Non-pigmented ciliary epithelial cell (primary cell): ENCODE measurements around the gene DDB1.

Experiments
- DNase-seq: peaks from one replicate; pipeline ENCODE4 v3.0.0-alpha.2; 2010; ENCODE audit warnings: low read depth

Gene DDB1

DNA sequence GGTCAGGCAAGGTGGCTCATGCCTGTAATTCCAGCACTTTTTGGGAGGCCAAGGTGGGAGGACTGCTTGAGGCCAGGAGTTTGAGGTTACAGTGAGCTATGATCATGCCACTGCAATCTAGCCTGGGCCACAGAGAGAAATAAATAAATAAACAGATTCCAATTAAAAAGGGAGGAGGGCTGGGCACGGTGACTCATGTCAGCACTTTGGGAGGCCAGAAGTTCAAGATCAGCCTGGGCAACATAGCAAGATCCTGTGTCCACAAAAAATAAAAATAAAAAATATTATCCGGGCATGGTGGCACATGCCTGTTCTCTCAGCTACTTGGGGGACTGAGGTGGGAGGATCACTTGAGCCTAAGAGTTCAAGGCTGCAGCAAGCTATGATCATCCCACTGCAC is 21.3 kb upstream of the DDB1 start:
- DNase-seq: no peak

DNA sequence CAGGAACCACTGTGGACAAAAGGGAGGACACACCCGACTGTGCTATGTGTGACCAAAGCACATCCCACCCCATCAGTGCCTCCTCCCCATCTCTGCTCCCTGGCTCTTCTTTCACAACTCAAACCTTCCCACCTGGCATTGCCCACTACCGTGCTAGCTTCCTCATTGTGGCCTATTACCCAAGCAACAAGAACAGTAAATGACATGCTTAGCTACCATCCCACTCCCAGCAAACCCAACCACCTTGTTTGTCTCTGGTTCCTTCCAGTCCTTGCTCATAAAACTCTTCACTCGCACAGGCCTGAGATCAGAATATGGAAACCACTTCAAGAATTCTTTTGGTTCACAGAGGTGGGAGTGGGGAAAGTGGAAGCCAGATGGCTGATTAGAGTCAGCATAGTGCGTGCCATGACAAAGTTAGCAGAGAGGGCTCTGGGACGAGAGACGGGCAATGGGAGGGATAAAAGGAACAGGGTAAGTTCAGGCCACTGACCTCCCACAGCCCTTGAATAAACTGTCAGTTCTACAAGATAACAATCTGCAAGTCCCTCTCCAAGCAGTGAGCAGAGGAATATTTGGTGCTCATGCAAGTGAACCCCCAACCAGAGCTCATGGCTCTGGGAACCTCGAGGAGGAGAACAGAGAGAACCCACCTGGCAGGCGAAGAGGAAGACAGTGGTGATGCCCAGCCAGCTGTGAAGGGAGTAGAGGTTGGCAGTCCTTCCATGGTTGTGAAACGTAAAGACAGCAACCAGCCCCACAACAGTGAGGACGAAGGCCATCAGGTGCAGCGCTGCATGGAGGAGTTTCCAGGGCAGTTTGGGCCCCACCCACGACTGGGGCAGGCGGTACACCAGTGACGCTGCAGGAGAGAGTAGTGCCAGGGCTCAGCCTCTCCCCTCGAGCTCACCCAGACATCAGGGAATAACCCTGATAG is 20.5 kb upstream of the DDB1 start:
- no peak for DNase-seq

DNA sequence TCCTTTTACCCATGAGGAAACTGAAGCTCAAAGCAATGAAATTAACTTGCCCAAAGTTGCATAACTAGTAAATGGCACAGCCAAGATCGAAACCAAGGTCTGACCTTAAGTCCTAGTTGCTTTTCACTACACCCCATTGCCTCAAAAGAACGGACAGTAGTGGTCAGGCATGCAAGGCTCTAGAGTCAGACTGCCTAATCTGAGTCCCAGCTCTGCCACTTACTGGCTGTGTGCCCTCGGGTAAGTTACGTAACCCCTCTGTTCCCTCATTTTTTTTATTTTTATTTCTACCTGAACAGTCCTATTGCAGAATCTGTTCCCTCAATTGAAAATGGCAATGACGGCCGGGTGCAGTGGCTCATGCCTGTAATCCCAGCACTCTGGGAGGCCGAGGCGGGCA is 19.1 kb upstream of the DDB1 start:
- no peak for DNase-seq

DNA sequence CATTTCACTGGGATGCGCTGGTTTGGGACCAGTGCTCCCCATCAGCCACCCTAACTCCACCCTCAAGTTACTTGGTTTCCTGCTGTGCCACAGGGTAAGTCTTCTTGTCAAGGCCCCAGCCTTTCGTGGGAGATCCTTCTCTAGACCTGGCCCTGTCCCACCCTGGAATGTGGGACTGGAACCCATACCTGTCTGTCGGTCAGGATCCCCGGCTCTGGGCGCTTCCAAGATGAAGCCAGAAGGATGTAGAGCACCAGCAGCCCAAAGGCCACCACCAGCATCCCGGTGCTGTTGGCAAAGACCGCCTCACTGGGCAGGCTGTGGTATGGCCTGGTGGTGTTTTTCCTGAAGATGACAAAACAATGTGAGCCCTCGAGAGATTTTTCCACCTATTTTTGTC is 17.9 kb upstream of the DDB1 start:
- DNase-seq: no peak

DNA sequence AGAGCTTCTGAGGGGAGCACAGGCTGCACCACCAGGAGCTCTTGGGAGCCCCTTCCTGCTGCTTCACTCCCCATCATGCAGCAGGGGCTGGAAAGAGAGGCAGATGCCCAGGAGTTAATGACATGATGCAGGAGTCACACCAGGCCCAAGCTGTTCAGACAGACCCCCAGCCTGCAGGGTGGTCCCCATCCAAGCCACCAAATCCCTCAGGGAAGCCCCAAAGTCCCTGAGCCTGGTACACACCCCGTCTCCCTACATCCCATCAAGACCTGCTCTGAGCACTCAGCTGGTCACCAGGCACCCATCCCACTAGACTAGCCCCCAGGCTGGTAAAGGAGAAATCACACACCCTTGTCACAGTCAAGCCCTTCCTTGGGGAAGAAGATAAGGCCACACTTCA is 17.4 kb upstream of the DDB1 start:
- no peak for DNase-seq

DNA sequence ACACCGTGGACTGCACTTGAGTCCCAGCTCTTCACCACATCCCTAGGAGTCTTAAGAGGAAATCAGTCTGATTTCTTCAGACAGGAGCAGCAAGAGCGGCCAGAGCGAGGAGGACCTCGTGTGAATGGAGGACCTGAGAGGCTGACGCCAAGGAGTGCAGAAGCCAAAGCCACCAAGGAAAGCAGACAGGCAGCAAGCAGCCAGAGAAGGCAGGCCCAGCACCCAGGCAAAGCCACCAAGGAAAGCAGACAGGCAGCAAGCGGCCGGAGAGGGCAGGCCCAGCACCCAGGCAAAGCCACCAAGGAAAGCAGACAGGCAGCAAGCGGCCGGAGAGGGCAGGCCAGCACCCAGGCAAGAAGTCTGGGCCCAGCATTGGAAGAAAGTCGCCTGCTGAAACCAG is 17.0 kb upstream of the DDB1 start:
- DNase-seq: no peak

DNA sequence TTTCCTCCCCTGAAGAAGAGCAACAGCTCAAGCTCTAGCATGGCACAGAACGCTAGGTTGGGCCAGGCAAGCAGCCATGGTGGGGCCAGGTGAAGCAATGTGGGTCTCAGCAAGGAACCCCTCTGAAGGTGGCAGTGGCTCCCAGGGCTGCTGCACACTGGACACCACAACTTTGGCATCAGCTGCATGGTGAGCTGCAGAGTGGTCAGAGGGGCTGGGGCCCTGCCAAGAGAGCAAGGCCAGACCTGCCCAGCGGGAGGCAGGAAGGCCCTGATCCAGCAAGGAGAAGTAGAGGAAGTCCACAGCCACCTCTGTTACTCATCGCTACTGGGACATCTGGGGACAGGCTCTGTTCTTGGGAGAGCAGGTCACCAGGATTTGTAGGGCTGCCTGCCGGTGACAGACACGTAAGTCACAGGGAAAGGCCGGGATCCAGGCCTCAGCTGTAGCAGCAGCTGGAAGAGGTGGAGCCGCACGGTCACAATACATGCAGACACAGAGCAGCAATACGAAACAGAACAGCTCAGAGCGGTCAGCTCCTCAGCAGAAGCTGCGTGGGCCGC is 16.4 kb upstream of the DDB1 start:
- DNase-seq: no peak

DNA sequence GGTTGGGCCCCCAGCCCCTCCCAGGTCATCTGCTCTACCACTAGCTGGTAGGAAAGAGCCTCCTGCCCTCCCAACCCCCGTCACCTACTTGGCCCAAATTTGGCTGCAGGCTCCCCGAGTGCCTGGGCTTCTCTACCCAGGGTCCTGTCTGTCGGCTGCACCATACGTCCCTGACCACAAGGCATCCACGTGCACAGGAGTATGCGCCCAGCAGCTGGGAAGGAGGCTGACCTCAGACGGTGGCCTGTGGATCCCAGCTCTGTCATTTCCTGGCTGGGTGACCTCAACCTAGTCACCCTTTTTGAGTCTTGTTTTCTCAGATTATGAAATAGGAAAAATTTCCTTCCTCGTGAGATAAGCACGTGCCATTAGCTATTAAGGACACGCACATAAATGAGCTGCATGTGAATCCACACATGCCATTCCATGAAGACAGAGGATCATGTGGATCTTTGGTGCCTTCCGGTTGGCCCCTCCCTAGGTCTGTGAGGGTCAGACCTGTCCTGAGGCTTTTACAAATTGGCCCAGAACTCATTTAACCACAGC is 15.1 kb upstream of the DDB1 start:
- DNase-seq: no peak

DNA sequence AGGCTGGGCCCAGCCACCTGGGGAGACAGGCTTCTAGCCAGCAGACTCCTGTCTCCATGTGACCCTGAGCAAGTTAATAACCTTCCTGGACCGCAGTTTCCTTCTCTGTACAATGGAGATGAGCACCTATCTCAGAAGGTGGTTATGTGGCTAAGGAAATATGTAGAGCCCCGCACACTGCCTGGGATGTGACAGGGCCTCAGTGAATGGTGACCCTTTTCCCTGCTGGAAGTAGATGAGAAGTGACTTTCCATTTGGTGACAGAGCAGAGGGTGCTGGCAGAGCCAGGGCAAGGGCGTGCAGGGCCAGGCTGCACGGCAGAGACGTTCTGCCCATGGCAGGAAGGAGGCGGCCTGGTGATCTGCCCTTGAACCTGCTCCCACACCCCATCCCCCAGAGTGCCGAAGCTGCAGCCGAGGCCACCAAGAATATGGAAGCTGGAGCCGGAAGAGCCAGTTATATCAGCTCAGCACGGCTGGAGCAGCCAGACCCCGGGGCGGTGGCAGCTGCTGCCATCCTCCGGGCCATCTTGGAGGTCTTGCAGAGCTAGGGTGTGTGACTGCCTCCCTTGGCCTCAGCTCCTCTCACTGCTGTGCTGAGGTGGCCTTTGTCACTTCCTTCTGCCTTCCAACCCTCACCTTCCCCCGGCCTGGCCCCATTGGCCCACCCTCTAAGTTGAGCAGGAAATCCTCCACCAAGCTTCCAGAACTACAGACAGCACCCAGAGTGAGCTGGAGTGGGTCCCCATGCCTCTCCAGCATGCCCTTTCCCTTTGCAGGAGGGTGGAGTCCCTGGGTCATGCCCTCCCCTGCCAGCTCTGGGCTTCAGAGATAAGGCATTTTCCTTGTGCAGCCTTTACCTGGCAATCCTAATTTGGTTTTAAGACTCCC is 13.3 kb upstream of the DDB1 start:
- no peak for DNase-seq

DNA sequence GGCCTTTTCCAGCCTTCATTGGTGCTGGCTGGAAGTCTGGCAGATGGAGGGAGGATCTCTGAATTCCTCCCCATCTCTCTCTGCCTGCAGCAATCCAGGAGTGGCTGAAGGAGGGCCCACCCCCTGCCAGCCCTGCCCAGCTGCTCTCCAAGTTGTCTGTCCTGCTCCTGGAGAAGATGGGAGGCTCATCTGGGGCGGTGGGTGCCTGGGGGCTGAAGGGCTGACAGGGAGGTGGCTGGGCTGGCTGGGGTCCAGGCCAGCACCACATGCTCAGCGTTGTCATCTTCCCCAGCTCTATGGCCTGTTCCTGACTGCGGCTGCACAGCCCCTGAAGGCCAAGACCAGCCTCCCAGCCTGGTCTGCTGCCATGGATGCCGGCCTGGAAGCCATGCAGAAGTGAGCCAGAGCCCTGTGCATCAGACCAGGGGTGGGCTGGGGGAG is 12.3 kb upstream of the DDB1 start:
- DNase-seq: no peak

DNA sequence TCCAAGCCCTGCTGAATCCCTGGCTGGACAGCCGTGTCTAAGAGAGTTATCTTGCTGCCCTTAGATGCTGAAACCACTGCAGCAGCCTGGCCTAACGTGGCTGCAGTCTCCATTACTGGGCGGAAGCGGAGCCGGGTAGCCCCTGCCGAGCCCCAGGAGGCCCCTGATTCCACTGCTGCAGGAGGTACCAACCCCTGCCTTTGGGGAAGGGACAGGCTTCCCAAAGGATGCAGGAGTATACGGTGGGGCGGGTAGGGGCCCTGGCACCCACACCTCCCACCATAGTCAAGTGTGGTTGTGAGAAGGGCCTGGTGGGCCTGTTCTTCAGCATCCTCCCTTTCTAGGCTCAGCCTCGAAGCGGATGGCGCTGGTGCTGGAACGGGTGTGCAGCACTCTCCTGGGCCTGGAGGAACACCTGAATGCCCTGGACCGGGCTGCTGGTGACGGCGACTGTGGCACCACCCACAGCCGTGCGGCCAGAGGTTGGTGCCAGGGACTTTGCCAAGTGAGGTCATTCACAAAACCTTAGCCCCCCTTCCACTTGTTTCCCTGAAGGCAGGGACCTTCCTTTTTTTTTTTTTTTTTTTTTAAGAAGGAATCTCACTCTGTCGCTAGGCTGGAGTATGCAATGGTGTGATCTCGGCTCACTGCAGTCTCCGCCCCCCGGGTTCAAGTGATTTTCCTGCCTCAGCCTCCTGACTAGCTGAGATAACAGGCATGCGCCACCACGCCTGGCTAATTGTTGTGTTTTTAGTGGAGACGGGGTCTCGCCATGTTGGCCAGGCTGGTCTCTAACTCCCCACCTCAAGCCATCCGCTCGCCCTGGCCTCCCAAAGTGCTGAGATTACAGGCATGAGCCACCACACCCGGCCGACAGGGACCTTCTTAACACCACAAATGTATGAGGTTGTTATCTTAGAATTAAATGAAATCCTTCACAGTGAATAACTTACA is 11.2 kb upstream of the DDB1 start:
- DNase-seq: no peak

DNA sequence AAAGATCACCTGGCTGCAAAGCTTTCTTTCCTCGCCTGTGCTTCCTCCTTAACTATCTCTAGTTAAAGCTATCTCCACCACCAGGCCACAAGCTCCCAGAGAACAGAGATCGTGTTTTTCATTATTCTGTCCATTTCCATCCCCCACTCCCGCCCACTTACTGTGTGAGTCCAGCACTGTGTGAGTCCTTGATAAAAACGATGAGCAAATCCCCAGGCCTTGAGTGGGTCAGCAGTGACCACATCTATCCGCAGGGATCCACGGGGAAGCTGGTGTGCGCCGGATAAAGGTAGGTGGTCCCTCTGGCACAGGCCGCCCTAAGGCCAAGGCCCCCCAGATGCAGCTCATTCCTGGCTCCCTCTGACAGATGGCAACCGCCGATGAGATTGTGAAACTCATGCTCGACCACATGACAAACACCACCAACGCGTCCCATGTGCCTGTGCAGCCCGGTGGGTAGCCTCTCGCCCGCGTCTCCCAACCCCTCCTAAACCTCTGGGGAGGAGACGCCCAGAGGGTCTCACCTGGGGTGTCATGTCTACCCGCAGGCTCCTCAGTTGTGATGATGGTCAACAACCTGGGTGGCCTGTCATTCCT is 9.4 kb upstream of the DDB1 start:
- no peak for DNase-seq

DNA sequence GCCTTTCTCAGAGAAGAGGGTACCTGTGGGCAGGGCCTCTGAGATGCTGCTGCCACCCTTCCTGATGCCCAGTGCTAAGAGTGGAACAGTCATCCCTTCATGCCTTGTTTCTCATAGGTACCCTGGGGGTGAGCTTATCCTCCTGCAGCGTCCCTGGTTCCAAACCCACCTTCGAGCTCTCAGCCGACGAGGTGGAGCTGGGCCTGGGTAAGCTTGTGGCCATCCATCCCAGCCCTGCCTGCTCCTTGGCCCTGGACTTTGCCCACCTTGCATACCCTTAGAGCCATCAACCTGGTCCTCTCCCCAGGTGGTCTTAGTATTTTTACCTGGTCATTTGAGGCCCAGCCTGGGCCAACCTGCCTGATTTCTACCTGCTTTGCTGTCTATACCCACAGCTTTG is 8.8 kb upstream of the DDB1 start:
- DNase-seq: no peak

DNA sequence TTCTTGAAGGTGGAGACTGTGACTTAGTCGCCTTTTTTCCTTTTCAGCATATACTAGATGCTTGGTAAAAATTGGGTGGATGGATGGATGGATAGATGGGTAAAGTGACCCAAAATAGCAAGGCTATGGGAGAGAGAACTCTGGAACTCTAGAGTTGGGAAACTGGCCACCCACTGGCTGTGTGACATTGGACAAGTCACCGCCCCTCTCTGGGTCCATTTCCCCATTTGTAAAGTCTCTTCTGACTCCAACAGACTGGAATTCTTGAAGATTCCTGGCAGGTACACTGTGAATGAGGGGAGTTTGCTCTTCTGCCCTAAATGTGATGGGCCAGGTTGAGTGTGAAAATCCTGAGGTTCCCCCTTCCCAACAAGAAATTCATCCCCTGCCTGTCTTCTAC is 8.1 kb upstream of the DDB1 start:
- DNase-seq: no peak

DNA sequence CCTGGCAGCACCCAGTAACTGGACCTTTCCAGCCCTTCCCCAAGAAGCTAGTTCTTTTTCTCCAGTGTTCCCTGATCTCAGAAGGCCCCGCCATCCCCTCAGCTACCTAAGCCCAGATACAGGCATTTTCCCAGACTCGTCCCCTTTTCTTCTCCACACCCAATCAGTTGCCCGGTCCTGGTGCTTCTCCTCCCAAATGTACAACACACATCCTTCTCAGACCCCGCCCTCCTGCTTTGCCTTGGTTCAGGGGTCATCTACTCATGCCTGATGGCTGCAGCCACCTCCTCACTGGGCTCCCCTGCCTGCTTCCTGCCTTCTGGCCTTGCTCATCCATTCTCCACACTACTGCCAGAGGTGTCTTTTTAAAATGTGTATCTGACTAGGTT is 6.6 kb upstream of the DDB1 start:
- no peak for DNase-seq

DNA sequence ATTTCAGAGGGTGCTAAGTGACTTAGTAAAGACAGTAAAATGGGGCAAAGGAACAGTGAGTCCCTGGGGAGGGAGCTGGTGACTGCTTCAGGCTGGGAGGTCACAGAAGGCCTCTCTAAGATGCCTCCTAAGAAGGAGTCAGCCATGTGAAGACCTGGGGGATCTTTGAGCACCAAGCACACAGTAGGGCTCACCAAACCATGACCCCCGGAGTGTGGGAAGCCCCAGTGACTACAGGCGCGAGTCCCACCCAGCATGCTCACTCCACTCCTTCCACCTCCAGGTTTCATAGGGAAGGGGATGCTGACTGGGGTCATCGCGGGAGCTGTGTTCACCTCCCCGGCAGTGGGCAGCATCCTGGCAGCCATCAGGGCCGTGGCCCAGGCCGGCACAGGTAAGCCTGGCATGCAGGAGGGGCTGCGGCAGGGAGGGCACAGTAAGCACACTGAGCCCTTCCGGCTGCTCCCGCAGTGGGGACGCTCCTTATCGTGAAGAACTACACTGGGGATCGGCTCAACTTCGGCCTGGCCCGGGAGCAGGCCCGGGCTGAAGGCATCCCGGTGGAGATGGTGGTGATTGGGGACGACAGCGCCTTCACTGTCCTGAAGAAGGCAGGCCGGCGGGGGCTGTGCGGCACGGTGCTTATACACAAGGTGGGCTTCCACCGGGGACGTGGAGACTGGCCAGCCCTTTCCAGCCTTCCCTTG is 6.0 kb upstream of the DDB1 start:
- no peak for DNase-seq

DNA sequence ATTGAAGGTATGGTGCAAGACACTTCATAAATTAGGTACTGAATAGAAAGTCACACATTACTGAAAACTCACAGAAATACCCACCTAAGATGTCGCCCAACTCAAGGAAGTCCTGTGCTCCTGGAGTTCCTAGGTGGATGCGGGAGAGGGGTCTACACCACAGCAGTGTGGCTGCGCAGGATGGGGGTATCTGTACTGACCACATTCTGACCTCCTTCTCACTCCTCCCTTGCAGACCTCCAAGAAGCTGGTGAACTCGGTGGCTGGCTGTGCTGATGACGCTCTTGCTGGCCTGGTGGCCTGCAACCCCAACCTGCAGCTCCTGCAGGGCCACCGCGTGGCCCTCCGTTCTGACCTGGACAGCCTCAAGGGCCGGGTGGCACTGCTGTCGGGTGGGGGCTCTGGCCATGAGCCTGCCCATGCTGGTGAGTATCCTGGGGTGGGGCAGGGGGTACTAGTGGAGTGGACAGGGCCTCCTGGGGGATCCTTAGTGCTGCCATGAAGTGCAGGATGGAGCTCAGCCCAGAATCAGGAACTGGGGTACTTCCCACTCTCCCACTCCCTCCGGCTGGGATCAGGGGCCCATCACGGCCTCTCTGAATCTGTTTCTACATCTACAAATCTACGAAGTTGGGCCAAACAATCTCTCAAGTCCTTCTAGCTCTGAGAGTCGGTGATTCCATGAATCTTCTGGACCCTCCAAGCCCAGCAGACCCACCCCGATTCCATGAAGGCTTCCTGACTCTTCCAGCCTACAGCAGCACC is 5.0 kb upstream of the DDB1 start:
- DNase-seq: no peak

DNA sequence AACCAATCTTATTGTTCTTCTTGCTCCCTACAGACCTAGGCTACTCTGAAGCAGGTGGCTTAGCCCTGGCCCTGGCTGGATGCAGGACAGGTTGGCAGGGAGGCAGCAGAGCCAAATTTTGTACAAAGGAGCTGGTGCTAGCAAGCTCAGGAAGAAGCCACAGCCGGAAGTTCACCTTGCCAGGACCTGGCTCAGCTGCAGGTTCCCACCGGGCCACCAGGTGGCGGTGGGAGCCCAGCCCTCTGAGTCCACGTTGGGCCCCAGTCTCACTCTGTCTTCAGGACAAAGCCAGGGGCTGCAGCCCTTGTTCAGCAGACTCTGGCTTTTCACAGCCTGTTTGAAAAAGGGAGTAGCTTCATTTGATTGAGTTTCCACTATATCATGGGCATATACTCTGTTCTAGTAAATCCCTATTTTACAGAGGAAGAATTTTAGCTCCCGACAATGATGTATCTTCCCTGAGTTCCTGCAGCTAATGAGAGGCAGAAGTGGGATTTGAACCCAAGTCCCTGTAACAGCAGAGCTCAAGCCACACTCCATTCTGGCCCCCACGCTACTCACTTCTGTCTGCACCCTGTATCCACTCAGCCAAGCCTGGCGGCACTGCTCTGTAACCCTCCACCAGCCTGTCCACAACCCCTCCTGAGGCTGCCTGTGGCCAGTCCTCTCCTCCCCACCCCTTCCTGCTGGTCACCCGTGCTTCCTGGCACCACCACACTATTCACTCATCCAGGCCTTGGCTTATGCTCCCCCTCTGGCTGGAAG is 3.4 kb upstream of the DDB1 start:
- no peak for DNase-seq

DNA sequence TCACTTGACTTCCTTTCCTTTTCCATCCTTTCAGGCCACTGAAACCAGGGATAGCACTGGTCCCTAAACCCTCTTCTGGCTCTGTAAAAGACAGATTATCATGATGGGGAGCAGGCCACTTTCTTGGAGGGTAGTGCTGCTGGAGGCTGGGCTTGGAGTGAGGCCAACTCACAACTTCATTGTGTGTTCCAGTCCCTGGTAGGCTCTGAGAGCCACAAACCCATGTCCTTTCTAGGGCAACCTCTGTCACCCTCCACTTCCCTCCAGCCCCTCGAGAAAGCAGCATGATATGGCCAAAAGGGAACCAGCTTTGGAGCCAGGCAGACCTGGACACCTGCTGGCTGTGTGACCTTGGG is 2.4 kb upstream of the DDB1 start:
- DNase-seq: no peak
